Measurements from ENCODE around the gene SLC5A2.
"Not testable (repeated sequence)": the region's sequence is repeated elsewhere in the genome, so short reads cannot be mapped to it uniquely, and the experiment has no call there.

SLC5A2 gene

DNA sequence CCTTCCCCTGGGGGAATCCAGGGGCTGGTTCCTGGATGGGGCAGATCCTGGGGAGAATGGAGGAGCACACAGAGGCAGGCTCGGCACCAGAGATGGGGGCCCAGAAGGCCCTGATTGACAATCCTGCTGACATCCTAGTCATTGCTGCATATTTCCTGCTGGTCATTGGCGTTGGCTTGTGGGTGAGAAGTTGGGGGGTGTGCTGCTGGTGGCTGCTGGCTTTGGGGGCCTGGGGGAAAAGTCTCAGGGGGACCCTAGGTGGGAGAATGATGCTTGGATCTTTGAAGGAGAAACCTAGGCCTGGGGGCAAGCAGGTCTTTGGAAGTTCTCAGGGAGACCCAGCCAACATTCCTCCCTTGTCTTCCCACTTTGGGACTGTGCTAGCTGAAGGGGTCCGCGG lies at the start of gene SLC5A2:
Gene SLC5A2, plus strand, starts transcription at position 43 of the 400 bp plus-strand sequence. Its CDS starts 14 bp downstream, at position 57.
- H3K4me3 ChIP-seq (ENCODE audit: low read length), result no peak within 1 kb of the TSS
- DNase-seq (ENCODE audit: low read depth), result no peak

DNA sequence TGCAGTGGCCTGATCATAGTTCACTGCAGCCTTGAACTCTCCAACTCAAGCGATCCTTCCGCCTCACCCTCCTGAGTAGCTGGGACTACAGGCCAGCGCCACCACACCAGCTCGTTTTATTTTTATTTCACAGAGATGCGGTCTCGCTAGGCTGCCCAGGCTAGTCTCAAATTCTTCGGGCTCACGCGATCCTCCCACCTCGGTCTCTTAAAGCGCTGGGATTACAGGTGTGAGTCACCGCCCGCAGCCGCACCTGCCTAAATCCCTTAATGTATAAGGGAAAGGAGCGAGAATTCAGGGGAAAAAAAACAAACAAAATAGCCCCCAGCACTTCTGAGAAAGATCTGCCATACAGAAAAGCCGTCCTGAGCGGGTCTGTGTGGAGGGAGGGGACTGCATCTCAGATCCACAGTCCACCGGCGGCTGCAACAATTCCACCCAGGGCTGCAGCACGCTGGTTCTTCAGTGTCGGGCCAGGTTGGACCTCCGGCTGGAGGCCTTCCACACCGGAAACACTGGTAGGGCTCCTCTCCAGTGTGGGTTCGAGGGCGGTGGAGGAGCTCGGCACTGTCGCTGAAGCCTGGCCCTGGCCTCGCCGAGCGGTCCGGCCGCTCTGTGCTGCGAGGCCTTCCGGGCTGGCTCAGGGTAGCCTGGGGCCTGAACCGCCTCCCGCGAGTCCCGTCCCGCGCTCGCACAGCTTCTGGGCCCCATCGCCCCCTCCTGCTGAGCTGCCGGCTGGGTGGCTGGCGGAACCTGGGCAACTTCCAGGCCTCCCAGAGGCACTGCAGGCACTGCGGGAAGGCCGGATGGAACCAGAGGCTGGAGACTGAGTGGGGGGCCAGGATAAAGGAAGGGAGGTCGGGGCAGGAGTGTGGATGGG lies 47.3 kb upstream of the SLC5A2 start:
- H3K4me3 ChIP-seq (ENCODE audit: low read length), result no peak overlapping the region
- TF ChIP-seq, protein P1, sequence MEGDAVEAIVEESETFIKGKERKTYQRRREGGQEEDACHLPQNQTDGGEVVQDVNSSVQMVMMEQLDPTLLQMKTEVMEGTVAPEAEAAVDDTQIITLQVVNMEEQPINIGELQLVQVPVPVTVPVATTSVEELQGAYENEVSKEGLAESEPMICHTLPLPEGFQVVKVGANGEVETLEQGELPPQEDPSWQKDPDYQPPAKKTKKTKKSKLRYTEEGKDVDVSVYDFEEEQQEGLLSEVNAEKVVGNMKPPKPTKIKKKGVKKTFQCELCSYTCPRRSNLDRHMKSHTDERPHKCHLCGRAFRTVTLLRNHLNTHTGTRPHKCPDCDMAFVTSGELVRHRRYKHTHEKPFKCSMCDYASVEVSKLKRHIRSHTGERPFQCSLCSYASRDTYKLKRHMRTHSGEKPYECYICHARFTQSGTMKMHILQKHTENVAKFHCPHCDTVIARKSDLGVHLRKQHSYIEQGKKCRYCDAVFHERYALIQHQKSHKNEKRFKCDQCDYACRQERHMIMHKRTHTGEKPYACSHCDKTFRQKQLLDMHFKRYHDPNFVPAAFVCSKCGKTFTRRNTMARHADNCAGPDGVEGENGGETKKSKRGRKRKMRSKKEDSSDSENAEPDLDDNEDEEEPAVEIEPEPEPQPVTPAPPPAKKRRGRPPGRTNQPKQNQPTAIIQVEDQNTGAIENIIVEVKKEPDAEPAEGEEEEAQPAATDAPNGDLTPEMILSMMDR (IDR thresholded peaks at IDR 0.05; ENCODE audit: insufficient read depth, low read depth, low read length, missing control alignments), result no peak
- DNase-seq (ENCODE audit: low read depth), result no peak

More for the DNA sequence above, at the start of gene SLC5A2:
- TF ChIP-seq, protein P1 (IDR thresholded peaks at IDR 0.05; ENCODE audit: insufficient read depth, low read depth, low read length, missing control alignments), result no peak

DNA sequence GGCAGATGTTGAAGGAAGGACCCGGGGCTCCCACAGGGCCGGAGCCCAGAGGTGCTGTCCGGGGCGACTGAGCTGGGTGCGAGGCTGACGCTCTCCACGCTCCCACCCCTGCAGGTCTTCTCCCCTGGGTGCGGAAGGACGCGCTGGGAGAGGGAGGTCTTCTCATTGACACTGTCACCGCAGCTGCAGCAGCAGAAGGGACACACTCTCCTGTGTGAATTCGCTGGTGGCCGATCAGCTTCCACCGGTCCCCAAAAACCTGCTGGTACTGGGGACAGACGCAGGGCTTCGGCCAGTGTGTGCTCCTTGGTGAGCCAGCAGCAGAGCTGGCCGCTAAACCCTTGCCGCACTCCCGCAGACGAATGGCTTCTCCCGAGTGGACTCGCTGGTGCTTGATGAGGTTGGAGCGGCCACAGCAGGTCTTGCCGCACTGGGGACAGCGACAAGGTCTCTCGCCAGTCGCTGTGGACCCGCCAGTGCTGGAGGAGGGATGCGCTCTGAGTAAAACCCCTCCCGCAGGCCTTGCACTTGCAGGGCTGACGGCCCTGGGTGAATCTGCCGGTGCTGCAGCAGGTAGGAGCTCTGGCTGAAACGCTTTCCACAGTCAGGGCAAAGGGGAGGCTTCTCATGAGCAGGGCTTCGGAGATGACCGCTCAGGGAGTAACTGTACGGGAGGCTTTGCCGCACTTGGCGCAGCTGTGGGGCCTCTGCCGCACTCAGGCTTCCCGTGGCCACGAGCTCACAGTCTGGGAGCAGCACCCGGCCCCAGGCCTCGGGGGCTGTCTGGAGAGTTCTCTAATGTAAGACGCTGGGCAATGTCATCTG lies 46.5 kb upstream of the SLC5A2 start:
- H3K4me3 ChIP-seq (ENCODE audit: low read length), result no peak overlapping the region
- TF ChIP-seq, protein P1 (IDR thresholded peaks at IDR 0.05; ENCODE audit: insufficient read depth, low read depth, low read length, missing control alignments), result no peak
- no peak for DNase-seq (ENCODE audit: low read depth)

DNA sequence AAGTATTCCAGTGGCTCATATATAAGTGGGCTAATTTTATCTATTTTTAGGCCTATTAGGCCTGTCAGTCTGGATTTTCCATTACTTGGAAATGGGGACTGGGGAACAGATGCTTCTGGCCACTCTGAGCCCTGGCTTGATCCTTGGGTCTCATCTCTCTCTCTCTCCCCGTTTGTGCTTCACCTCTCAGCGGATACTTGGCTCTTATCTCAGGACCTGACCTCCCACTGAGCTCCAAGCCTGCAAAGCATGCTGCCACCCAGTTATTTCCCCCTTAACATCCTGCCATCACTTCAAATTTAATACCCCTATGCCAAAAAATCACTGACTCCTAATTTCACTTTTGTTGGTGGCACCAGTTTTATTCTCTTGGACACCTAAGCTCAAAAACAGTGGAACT lies 44.5 kb upstream of the SLC5A2 start:
- no peak for DNase-seq (ENCODE audit: low read depth)
- no peak overlapping the region for H3K4me3 ChIP-seq (ENCODE audit: low read length)
- TF ChIP-seq, protein P1 (IDR thresholded peaks at IDR 0.05; ENCODE audit: insufficient read depth, low read depth, low read length, missing control alignments), result no peak

DNA sequence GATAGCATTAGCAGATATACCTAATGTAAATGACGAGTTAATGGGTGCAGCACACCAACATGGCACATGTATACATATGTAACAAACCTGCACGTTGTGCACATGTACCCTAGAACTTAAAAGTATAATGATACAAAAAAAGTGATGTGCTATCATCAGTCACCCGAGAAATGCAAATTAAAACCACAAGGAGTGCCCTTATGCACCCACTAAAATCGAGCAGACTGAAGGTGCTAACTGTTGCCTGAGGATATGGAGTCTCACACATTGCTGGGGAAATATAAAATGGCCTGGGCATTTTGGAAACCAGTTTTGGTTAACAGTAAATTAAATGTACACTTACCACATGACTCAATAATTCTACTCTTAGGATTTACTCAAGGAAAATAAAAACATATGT lies 43.9 kb upstream of the SLC5A2 start:
- H3K4me3 ChIP-seq (ENCODE audit: low read length); DNase-seq (ENCODE audit: low read depth): not testable (repeated sequence)

DNA sequence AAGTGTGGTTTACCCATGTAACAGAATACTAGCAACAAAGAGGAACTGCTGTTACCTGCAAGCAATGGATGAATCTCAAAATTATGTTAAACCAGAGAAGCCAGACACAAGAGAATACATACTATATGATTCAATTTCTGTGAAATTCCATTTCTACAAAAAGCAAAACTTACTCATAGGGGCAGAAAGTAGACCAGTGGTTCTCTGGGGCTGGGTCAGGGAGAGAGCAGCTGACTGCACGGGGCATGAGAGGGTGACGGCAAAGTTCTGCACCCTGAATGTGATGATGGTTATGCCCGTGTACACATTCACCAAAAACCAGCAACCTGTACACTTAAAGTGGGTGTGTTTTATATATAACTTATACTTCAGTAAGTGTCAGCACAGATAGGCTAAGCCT lies 43.4 kb upstream of the SLC5A2 start:
- no peak overlapping the region for H3K4me3 ChIP-seq (ENCODE audit: low read length)
- TF ChIP-seq, protein P1 (IDR thresholded peaks at IDR 0.05; ENCODE audit: insufficient read depth, low read depth, low read length, missing control alignments), result no peak
- DNase-seq (ENCODE audit: low read depth), result no peak

DNA sequence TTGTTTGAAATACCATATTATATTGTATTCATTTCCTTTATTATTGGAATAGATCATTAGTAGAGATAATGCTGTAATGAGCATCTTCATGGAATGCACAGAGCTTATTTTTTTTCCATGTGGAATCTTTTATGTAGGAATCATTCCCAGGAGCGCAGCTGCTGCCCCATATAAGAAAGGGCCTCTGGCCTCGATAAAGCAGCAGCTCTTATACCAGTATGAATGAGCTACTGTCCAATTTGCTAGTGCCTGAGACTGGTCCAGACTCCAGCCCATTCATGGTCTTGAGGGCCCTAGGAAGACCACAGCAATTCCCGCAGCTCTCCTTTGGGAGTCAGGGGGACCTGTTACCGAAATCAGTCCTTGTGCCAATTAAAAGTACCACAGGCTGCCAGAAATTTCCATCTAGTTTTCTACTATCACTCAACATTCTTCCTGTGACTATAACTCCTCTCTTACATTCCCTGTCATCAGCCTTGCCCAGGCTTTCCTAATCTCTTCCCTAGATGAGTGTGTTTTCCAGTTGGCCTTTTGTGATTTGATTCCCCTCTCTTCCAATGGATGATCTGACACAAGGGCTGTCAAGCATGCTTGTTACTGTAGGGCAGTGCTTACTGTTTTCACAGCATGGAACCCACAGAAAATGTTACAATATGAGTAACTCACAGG lies 42.3 kb upstream of the SLC5A2 start:
- DNase-seq (ENCODE audit: low read depth), result no peak
- no peak overlapping the region for H3K4me3 ChIP-seq (ENCODE audit: low read length)
- TF ChIP-seq, protein P1 (IDR thresholded peaks at IDR 0.05; ENCODE audit: insufficient read depth, low read depth, low read length, missing control alignments), result no peak

Measured in epithelial cell of esophagus (primary cell).